ENCODE data around the gene GPC6. TPM values are rescaled to one million over a fixed set of nuclear protein-coding genes. Genes with fewer than 3 reads are reported as not detected.

The GPC6 gene
- total RNA-seq, 2 donors from 2014 or later = 35.9 to 61.9 TPM

DNA sequence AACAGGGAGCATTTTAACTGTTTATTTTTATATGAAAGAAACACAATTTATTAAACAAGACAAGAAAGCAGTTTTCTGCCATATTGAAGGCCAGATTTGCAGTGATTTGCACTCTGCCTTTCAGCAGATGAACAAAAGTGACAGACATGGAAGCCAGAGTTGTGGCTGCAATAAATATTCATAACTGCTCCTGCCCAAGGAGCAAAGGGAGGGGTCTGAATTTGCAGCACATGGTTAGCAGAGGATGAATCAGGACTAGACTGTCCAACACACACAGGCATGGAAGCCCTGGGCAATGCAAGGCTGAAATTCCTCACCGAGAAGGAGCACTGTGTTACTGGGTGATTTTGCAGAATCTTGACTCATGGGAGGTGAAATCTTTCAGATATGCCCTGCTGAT is 834.7 kb downstream of the GPC6 start:
- intact Hi-C loops (cut with DNase I) = no loop called here
- no peak for DNase-seq (ENCODE audit: low spot score)

DNA sequence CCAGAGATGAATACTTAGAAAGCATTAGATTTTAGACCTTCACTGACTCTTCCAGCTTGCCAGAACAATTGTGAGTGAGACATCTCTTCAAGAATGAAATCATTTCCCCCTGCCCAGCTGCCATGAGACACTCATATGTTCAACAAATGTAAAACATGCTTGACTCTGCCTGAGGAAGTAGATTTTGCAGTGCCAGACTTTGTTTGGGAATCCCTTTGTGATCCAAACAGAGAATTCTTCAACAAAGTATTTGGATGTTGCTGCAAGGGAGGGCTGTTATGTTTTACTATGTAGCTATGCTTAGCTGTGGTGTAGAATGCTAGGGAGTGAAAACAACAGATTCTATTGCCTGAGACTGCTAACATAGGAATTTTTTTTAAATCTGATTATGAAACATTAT is 836.5 kb downstream of the GPC6 start:
- no peak for DNase-seq (ENCODE audit: low spot score)
- intact Hi-C loops (cut with DNase I) = no loop called here

- intact Hi-C loops (cut with DNase I) = no loop called here
- DNase-seq (ENCODE audit: low spot score) = no peak
Measured at GRCh38 chr13:94063848-94064247, 837.2 kb downstream of the GPC6 start.

DNA sequence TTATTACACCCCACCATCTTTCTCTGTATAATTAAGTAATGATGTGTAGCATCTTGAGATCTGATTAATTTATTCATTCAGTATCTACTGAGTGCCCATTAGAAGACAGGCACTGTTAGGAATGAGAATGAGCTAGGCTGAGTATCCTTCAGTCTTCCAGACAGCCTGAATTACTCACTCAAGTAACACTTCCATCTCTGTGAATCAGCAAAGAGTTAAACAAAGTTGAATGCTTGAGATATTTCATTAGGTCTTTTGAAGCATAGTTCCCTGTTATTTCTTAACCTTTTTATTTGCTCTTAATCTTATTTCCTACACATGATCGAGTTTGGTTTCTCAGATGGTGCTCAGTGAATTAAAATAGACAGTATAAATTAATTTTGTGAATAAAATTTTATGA is 839.1 kb downstream of the GPC6 start:
- no peak for DNase-seq (ENCODE audit: low spot score)
- intact Hi-C loops (cut with DNase I) = no loop called here

GRCh38 chr13:94073007-94073744 is 846.6 kb downstream of the GPC6 start:
- DNase-seq (ENCODE audit: low spot score) = no peak
- intact Hi-C loops (cut with DNase I) = no loop called here

DNA sequence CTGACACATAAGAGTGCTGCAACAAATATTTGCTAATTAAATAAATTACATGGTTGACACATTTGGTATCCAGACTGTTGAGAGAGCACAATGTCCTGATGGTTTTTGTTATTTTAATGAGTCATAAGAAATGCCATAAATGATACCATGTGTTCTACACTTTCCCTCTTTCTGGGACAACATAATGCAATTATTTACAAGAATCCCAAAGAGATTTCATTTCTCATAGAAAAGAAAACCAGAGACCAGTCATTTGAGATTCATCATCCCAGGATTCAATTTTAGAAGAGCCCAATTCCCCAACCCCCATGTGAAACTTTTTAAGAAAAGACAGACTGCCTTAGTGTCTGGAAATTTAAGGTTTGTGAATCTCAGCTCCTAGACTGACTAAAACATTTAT is 853.3 kb downstream of the GPC6 start:
- intact Hi-C loops (cut with DNase I) = loop anchor here in 1 of 2 donors (5.0 kb wide), 1 partner anchor 527 kb away; no protein-coding TSS in a partner anchor
- no peak for DNase-seq (ENCODE audit: low spot score)

DNA sequence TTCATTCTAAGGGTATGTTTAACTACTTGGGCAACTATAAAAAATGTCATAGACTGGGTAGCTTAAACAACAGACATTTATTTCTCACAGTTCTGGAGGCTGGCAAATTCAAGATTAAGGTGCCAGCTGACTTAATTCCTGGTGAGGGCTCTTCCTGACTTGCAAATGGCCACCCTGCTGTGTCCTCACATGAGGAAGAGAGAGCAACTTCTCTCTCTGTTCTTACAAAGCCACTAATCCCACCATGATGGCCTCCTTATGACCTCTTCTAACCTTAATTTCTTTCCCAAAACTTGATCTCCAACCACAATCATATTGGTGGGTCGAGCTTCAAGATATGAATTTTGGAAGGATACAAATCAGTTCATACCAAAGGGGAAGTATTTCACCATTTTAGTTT is 853.9 kb downstream of the GPC6 start:
- intact Hi-C loops (cut with DNase I) = loop anchor here in 1 of 2 donors (5.0 kb wide), 1 partner anchor 527 kb away; no protein-coding TSS in a partner anchor
- no peak for DNase-seq (ENCODE audit: low spot score)

DNA sequence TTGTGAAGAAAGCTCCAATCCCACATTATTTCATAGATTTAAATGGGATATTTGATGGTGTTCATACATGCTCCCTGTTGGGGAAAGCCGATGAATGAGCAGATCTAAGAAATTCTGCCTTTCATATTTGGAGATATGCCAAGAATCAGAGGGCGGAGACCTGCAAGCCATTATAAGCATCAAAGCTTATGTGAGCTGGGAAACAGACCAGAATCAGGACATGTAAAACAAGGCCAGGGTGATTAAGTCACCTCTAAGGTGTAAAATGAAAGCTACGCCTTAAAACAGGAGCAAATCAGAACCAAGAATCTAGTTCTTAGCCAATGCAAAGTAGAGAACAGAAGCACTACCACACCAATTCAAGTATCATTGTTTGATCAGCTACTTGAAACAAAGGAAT is 860.5 kb downstream of the GPC6 start:
- DNase-seq (ENCODE audit: low spot score) = no peak
- intact Hi-C loops (cut with DNase I) = no loop called here

- intact Hi-C loops (cut with DNase I) = no loop called here
- no peak for DNase-seq (ENCODE audit: low spot score)
Measured at GRCh38 chr13:94088742-94089141, 862.1 kb downstream of the GPC6 start.

DNA sequence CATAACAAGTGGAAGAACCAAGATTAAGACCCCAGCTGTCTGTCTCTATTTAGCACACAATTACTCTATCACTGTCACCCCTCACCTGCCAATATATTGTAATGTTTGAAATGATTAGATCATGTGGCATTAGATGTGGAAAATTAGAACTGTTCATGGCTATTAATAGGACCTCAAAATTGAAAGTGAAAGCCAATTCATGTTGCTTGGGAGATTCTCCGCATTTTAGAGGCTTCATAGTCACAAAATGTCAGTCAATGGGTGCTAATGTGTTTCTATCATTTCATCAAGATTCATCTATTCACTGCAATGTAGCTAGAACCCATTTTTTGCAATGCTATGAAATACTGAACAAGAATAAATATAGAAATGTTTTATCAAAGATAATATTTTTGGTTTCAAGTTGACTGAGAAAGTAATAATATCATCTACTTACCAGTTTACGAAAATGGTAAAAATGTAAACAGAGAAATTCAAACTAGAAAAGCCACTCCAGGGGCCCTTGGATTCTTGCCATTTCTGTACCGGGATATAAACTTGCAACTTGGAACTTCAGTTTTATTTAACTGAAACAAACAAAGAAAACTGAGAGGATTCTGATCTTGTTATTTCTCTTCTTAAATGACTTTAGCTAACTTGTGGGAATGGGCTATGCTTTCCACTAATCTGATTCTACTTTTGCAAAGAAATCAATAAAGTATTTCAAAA is 864.3 kb downstream of the GPC6 start:
- DNase-seq (ENCODE audit: low spot score) = no peak
- intact Hi-C loops (cut with DNase I) = no loop called here

- DNase-seq (ENCODE audit: low spot score) = no peak
- intact Hi-C loops (cut with DNase I) = no loop called here
Measured at GRCh38 chr13:94093652-94094315, 867.2 kb downstream of the GPC6 start.

DNA sequence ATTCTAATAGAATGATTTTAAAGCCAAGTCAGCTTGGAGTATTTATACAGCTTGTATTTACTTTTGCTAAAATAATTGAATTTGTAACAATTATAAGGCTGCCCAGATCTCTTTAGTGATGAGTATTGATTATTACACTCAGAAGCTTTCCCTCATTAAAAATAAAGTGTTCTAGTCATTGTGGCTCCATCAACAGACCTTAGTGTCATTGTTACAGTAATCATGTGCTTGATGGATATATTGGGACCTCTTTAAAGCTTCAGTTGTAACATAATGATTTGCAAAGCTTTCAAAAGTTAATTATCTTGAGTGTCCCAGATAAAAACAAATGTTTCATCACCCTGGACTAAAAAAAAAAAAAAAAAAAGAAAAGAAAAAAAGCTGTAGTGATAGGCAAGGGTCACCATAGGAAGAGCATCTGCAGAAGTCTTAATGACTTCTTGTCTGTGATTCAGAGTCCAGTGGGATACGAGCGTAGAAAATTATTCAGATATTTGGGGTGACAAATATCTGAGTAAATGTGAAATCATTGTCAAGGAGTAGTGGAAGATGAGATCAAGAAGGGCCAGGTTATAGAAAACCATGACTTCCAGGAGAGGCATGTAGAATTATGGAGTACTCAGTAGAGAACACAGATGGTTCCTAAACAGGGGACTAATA is 883.2 kb downstream of the GPC6 start:
- intact Hi-C loops (cut with DNase I) = no loop called here
- DNase-seq (ENCODE audit: low spot score) = no peak

- no peak for DNase-seq (ENCODE audit: low spot score)
- intact Hi-C loops (cut with DNase I) = no loop called here
Measured at GRCh38 chr13:94112227-94112626, 885.6 kb downstream of the GPC6 start.

- DNase-seq (ENCODE audit: low spot score) = no peak
- intact Hi-C loops (cut with DNase I) = no loop called here
Measured at GRCh38 chr13:94112731-94113130, 886.1 kb downstream of the GPC6 start.

DNA sequence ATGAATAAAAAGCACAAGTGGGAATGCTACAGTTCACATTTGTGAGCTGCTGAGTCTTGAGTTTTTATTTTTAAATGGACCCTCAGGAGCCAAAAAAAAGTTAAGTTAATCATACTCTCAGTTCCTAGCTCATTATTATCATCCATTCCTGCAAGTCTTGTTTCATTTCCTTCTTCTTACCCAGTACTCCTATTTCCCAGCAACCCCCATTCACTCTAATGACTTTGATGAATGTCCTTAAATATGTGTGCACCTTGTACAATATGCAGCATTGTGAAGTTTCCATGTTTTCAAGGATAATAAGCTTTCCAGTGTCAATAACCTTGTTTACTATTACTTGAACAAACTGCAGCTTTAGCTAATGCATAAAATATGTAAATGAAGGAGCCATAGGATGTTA is 886.6 kb downstream of the GPC6 start:
- intact Hi-C loops (cut with DNase I) = no loop called here
- no peak for DNase-seq (ENCODE audit: low spot score)

- intact Hi-C loops (cut with DNase I) = no loop called here
- DNase-seq (ENCODE audit: low spot score) = no peak
Measured at GRCh38 chr13:94114166-94114565, 887.6 kb downstream of the GPC6 start.

DNA sequence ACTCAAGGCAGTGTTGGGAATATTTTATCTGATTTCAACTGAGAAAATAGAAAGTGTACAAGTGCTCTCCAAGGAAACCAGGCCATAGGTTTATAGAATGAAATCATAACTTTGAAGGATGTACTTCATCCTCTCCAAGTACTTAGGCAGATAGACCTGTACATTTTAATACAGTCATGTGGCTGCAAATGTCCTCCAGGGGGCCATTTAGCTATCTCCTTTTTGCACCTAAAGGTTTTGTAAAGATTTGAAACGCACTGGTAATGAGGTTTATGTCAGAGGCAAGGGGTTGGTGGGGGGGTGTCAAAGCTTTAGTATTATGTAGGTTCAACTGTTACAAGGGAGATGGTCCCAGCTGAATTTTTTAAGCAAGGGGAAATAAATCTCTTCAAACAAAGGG is 888.4 kb downstream of the GPC6 start:
- DNase-seq (ENCODE audit: low spot score) = no peak
- intact Hi-C loops (cut with DNase I) = no loop called here

GRCh38 chr13:94119360-94119936 is 892.8 kb downstream of the GPC6 start:
- intact Hi-C loops (cut with DNase I) = no loop called here
- no peak for DNase-seq (ENCODE audit: low spot score)

DNA sequence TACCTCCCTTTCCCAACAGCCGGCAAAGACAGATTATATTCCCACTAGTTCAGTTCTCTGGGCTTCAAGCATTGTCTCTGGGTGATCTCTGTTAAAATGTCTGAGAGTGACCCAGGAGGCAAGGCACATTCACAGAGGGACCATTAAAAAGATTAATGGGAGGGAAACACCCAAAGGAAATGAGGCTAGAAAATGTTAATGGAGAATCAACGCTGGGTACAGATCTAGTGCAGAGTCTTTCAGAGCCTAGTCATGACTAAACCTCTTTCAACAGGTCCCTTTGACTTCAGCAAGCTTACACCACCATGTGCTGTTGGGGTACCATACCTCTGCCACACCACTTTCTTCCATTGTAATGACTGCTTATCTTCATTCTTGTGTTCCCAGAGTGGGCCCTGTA is 894.3 kb downstream of the GPC6 start:
- DNase-seq (ENCODE audit: low spot score) = no peak
- intact Hi-C loops (cut with DNase I) = no loop called here

GRCh38 chr13:94121686-94122085 is 895.1 kb downstream of the GPC6 start:
- DNase-seq (ENCODE audit: low spot score) = no peak
- intact Hi-C loops (cut with DNase I) = no loop called here
